Stimulated activated CD4-positive, alpha-beta T cell treated with anti-CD3 and anti-CD28 coated beads, Interleukin-12 subunit alpha, Interleukin-12 subunit beta, amount 100 ng/mL, for 48 hours (primary cell): ENCODE data around the gene CD200.
"Not testable (repeated sequence)": the region's sequence is repeated elsewhere in the genome, so short reads cannot be mapped to it uniquely, and the experiment has no call there.

ENCODE experiments used
- DNase-seq, 3 donors: peaks; one replicate each; pipeline ENCODE4 v3.0.0-alpha.2; 2020; ENCODE audit warnings: low read depth in 2 of 3, low spot score in 1 of 3

CD200 gene

DNA sequence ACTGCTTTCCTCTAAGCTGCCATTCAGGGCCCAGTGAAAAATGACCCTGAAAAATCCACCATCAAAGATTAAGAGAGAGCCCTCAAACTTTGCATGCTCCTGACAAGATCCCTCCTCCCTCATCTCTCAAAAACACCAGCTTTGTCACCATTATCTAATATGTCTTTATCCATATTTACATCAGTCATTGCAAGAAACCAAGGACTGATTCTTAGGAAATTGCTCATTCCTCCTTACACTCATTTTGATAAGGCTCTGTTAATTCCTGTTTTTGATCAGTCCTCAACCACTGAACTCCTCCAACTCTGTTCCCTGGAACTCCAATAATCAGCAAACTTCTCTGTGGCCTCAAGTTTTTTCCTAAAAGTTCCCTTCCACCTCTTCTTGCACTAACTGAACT is 51.8 kb downstream of the CD200 start:
- DNase-seq, result no peak

- DNase-seq, result no peak
Measured at GRCh38 chr3:112388972-112389371, 56.0 kb downstream of the CD200 start.

GRCh38 chr3:112389961-112390360 is 57.0 kb downstream of the CD200 start:
- no peak for DNase-seq

- no peak for DNase-seq
Measured at GRCh38 chr3:112390783-112391641, 58.1 kb downstream of the CD200 start.

DNA sequence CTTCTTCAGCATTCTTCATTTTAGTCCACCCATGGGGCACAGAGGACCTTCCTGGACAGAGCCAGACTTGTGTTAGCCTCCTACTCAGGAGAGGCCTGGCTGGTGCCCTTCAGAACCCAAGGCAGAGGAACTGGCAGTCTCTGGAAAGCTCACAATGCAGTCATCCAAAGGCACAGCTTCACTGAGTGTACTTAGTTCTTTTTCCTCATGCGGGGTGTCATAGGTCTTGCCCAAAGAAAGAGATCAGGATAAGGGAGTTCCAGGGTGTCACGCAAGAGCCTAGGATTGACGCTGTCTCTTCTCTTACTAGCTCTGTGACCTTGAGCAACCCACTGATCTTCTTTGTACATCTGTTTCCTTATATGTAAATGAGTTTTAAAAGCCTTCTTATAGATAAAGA is 58.7 kb downstream of the CD200 start:
- no peak for DNase-seq

DNA sequence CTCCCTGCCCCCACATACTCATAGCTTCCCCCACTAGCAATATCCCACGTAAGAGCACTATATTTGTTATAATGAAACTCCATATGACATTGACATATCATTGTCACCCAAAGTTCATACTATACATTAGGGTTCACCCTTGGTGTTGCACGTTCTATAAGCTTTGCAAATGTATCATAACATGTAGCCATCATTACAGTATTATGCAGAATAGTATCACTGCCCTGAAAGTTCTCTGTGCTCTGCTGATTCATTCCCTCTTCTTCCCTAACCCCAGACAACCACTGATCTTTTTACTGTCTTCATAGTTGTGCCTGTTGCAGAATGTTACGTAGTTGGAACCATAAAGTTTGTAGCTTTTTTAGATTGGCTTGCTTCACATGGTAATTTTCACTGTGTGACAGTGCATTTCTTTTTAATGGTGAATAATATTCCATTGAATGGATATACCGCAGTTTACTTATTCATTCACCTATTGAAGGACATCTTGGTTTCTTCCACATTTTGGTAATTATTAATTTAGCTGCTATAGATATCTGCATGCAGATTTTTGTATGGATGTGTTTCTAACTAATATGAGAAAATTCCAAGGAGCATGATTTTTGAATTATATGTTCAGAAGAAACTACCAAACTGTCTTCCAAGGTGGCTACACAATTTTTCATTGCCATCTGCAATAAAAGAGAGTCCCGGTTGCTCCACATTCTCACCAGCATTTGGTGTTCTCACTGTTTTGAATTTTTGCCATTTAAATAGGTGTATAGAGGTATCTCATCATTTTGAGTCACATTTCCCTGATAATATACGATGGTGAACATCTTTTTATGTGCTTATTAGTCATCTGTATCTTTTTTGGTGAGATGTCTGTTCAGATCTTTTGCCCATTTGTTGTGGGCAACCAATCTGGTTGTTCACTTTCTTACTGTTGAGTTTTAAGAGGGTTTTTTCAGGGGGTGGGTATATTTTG is 59.7 kb downstream of the CD200 start:
- no peak for DNase-seq

- no peak for DNase-seq
Measured at GRCh38 chr3:112393360-112393728, 60.4 kb downstream of the CD200 start.

DNA sequence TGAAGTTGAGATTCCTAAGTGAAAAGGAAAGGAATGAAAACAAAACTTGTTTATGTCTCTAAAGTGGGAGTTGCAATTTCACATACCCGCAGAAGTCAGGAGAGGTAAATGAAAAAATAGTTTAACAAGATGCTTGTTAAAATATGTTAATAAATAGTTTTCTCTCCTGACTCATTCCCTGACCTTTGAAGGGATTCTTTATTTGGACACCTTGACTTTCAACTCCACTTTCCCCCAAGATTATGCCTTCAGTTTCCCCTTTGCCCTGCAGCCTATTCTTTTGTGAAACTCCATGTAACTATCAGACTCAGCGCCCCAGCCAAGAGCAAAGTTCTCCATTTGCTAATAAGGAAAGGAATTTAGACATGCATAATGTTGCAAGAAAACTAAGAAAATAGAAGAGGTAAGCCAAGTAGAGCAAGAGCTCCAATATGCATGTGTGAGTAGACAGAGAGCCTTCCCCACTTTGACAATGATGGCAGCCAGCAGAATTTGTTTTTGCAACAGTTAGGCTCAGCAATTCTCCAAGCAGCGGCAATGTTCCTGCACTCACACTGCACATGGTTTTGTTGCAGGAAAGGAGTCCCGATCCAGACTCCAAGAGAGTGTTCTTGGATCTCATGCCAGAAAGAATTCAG is 61.2 kb downstream of the CD200 start:
- no peak for DNase-seq

- DNase-seq, result no peak
Measured at GRCh38 chr3:112395181-112395895, 62.4 kb downstream of the CD200 start.

DNA sequence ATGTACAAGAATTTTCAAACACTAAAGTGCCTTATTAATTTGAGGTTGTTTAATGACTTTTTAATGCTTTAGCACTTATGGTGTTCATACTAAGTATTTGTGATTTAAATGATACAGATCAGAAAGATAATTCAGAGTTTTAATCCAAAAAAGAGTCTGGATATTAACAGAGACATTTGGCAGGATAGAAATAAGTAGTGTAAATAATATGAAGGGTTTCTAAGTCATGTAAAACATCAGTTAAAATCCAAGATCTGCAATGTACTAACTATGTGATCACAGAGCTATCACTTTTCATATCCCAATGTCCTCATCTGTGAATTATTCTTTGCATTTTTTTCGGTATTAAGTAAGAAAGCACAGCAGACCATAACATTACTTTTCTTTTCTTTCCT is 62.9 kb downstream of the CD200 start:
- no peak for DNase-seq

GRCh38 chr3:112397556-112397955 is 64.6 kb downstream of the CD200 start:
- DNase-seq, result no peak

DNA sequence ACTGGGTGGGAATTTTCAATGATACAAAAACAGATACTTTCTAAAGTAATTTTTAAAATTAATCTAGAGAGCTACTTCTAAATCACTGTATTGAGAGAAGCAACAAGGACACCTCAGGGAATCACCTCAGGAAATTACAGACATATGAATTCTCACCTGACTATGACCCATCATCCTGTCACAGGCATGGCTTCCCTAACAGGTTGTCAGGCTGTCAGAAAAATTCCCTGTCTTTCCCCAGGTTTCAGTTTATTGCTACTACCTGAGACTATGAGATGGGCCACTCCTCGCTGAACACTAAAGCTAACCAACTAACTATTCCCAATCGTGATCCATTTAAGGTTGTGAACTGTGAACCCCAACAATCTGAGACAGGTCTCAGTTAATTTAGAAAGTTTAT is 66.1 kb downstream of the CD200 start:
- DNase-seq, result no peak

GRCh38 chr3:112399554-112399953 is 66.6 kb downstream of the CD200 start:
- DNase-seq, result not testable (repeated sequence)

DNA sequence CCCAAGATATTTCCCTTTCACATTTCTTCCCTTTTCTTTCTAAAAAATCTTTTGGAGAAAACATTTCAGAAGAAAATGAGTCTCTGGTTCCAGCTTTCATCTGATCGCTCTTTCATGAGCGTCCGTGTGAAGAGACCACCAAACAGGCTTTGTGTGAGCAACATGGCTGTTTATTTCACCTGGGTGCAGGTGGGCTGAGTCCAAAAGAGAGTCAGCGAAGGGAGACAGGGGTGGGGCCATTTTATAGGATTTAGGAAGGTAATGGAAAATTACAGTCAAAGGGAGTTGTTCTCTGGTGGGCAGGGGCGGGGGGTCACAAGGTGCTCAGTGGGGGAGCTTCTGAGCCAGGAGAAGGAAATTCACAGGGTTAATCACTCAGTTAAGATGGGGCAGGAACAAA is 67.4 kb downstream of the CD200 start:
- DNase-seq, result not testable (repeated sequence)

DNA sequence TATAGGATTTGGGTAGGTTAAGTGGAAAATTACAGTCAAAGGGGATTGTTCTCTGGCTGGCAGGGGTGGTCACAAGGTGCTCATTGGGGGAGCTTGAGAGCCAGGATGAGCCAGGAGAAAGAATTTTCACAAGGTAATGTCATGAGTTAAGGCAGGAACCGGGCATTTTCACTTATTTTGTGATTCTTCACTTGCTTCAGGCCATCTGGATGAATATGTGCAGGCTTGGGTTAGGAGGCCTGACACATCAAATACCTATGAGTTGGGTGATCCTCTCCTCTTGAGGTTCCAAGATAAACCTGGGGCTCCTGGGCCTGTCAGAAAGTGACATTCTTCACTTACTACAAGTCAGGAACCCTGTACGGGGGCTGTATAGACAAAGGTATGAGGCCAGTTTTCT is 68.7 kb downstream of the CD200 start:
- DNase-seq, result no peak

- no peak for DNase-seq
Measured at GRCh38 chr3:112403103-112403502, 70.1 kb downstream of the CD200 start.

GRCh38 chr3:112404924-112405549 is 72.1 kb downstream of the CD200 start:
- not testable (repeated sequence) for DNase-seq

GRCh38 chr3:112405845-112406244 is 72.9 kb downstream of the CD200 start:
- DNase-seq, result no peak

- DNase-seq, result peak in 1 of 3 donors; percentile 9
Measured at GRCh38 chr3:112407214-112407887, 74.4 kb downstream of the CD200 start.
